H1 (cell line): ENCODE data around the gene HDAC7. TPM values are rescaled to one million over a fixed set of nuclear protein-coding genes. Genes with fewer than 3 reads are reported as not detected.

ENCODE experiments used
- ATF2 ChIP-seq: IDR thresholded peaks from 2 replicates; pipeline ENCODE4 v1.6.1; 2012; ENCODE audit warnings: low read length, inconsistent platforms
- CTBP2 ChIP-seq: IDR thresholded peaks from 2 replicates; pipeline ENCODE4 v1.7.0; 2011; ENCODE audit warnings: borderline replicate concordance, mild to moderate bottlenecking, moderate library complexity, mixed read lengths, low read length; ENCODE audit not compliant: insufficient read depth, insufficient read length
- MAFK ChIP-seq: IDR thresholded peaks from 2 replicates; pipeline ENCODE4 v1.6.1; 2012; ENCODE audit warnings: low read depth, mild to moderate bottlenecking, improper control_type of control experiment, low read length
- polyA plus RNA-seq, 7 experiments: library from polyadenylated mRNA; depleted of rRNA in 3 of 7; stranded (reverse) in 5 of 7; unstranded in 2 of 7; fragments of >200 nt in 5 of 7; fragments of 200-250 nt in 2 of 7; gene quantifications; 1 replicate in 5 of 7; 2 replicates in 1 of 7; 4 replicates in 1 of 7; pipeline versions ENCODE4 v1.2.1 to v1.2.3, GENCODE V29; 2011 to 2013; ENCODE audit warnings: missing spikeins in 2 of 7, mixed read lengths in 2 of 7
- total RNA-seq: library from RNA; stranded (reverse); fragmentation: NEBNext Ultra II Directional; extraction: Animal tissue kit (Norgen Biotek cat#: 25700); gene quantifications from 2 replicates; pipeline ENCODE4 v1.2.1, GENCODE V29; 2021

The HDAC7 gene
- total and polyA plus RNA-seq, 2 of the 8 experiments (the other 6 are each of a cell fraction or from before 2014, with no cell fraction given), result 25.5 to 84.9 TPM

- TF ChIP-seq MAFK (no peak), CTBP2 (no peak), ATF2 (no peak)
- TF ChIP-seq, all 59 proteins: peak for 0
Measured at GRCh38 chr12:47782372-47782770, 37.3 kb downstream of the HDAC7 start (continued).
